Ovary (tissue), 3 donors: Measurements from ENCODE around the gene FAM187B.

Experiments
- EP300 ChIP-seq: sonication (generic); formaldehyde crosslinking; IDR thresholded peaks from one replicate; pipeline ENCODE4 v1.6.1; 2017; ENCODE audit warnings: antibody characterized with exemption
- POLR2A ChIP-seq: fragments of 450-650 bp; IDR thresholded peaks from one replicate; pipeline ENCODE4 v1.6.1; 2017; ENCODE audit warnings: antibody characterized with exemption, mild to moderate bottlenecking, moderate library complexity
- TF ChIP-seq, protein P1 (sequence below), 3 donors: fragments of 450-650 bp in 2 of 3; fragments of 200-600 bp in 1 of 3; IDR thresholded peaks; one replicate each; pipeline versions ENCODE4 v1.5.1 to v1.8.0; 2016 to 2022; ENCODE audit warnings: antibody characterized with exemption in 3 of 3, mild to moderate bottlenecking in 1 of 3
- donor health status: DM: no; HTN: no; CAD: no.

DNA sequence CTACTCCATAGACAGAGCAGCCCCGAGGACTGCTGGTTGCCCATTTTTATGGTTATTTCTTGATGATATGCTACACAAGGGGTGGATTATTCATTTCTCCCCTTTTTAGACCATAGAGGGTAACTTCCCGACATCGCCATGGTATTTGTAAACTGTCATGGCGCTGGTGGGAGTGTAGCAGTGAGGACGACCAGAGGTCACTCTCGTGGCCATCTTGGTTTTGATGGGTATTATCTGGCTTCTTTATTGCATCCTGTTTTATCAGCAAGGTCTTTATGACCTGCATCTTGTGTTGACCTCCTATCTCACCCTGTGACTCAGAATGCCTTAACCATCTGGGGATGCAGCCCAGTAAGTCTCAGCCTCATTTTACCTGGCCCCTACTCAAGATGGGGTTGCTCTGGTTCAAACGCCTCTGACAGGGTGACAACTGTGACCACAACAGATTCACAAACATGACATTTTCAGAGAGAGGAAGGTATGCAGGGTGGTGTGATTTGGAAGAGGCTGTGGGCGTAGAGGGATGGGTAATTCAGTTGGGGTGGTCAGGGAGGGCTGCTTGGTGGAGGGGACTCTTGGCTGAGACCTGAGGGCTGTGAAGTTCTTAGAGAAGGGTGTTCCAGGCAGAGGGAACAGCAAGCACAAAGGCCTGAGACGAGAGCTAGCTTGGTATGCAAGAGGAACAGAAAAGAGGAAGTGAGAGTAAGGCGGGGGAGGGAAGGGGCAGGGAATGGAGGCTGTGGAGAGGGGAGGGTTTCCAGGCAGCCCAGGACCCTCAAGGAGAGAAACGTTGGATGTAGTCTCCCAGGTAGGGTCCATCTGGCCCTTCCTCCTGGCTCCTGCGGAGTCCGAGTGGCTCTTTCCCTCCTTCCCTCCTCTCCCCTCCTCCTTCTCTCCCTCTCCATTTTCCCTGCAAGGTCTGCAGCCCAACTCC lies 23.5 kb downstream of the FAM187B start:
- TF ChIP-seq, protein P1, sequence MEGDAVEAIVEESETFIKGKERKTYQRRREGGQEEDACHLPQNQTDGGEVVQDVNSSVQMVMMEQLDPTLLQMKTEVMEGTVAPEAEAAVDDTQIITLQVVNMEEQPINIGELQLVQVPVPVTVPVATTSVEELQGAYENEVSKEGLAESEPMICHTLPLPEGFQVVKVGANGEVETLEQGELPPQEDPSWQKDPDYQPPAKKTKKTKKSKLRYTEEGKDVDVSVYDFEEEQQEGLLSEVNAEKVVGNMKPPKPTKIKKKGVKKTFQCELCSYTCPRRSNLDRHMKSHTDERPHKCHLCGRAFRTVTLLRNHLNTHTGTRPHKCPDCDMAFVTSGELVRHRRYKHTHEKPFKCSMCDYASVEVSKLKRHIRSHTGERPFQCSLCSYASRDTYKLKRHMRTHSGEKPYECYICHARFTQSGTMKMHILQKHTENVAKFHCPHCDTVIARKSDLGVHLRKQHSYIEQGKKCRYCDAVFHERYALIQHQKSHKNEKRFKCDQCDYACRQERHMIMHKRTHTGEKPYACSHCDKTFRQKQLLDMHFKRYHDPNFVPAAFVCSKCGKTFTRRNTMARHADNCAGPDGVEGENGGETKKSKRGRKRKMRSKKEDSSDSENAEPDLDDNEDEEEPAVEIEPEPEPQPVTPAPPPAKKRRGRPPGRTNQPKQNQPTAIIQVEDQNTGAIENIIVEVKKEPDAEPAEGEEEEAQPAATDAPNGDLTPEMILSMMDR (IDR thresholded peaks at IDR 0.05), result no peak
- TF ChIP-seq POLR2A, result no peak
- TF ChIP-seq EP300, result no peak
